ENCODE measurements around the gene RBKS. TPM values are rescaled to one million over a fixed set of nuclear protein-coding genes. Genes with fewer than 3 reads are reported as not detected.

The RBKS gene
- total and polyA plus RNA-seq, 2 of the 13 experiments (the other 11 are each of a cell fraction or from before 2014, with no cell fraction given) = 7.7 to 8.3 TPM

DNA sequence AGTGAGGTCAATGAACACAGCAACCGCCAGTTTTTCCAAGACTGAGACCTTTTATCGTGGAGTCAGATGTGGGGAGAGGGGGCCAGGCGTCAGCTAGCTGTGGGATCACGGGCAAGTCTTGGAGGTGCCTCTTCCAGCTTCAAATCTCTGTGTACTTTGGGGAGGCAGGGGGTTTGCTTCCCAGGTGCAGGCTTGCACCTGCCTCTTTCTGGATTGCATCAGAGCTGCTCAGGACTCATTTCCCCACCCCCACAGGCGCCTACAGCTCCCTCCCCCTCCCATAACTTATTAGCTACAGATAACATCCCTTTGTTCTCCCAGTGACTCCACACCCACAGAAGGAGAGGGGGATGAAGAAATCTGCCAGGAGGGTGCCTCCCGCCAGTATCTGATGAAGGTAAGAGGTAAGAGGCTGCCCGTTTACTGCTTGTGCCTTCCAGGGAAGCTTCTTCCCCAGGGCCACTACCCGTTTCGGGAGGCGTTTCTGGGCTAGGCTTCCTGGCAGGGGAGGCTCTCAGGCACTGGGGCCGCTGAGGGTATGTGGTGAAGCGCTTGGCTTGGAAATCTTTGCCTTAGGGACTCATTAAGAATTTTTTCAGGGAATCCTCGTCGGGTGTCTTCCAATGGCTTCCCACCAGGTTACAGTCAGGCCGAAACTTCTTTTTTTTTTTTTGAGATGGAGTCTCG is 137.5 kb downstream of the RBKS start (continued):
- peak; percentile 69; the same call in 1 of the 2 replicates for TF ChIP-seq SIN3A (IDR thresholded peaks at IDR 0.05; ENCODE audit: borderline replicate concordance, low read depth, low read length)
- TF ChIP-seq FOXK1 (CRISPR knock-in tag; IDR thresholded peaks at IDR 0.05; ENCODE audit: borderline replicate concordance, low read depth) = no peak; the same call in 1 of the 2 replicates
- peak; percentile 47; the same call in 1 of the 2 replicates for TF ChIP-seq ZSCAN29 (CRISPR knock-in tag; conservative IDR thresholded peaks at IDR 0.05)
- no peak for TF ChIP-seq ELF1 (CRISPR knock-in tag; IDR thresholded peaks at IDR 0.05)
- TF ChIP-seq HOXD1 (CRISPR knock-in tag; IDR thresholded peaks at IDR 0.05) = no peak
- no peak for TF ChIP-seq PTBP1 (IDR thresholded peaks at IDR 0.05; ENCODE audit: low read depth, low read length, poor library complexity, severe bottlenecking)
- no peak for TF ChIP-seq ZSCAN21 (CRISPR knock-in tag; IDR thresholded peaks at IDR 0.05; ENCODE audit: borderline replicate concordance)
- TF ChIP-seq REXO4 (CRISPR knock-in tag; IDR thresholded peaks at IDR 0.05; ENCODE audit: borderline replicate concordance) = no peak
- TF ChIP-seq RXRA (CRISPR knock-in tag; IDR thresholded peaks at IDR 0.05) = peak; percentile 69
- no peak for TF ChIP-seq ZNF33B (CRISPR knock-in tag; IDR thresholded peaks at IDR 0.05)
- no peak for TF ChIP-seq ZNF720 (CRISPR knock-in tag; IDR thresholded peaks at IDR 0.05)
- TF ChIP-seq POLR2G (IDR thresholded peaks at IDR 0.05; ENCODE audit: low read depth, low read length) = peak; percentile 90
- TF ChIP-seq ZNF792 (CRISPR knock-in tag; IDR thresholded peaks at IDR 0.05) = no peak
- TF ChIP-seq ZNF234 (CRISPR knock-in tag; conservative IDR thresholded peaks at IDR 0.05) = no peak
- TF ChIP-seq NCOA1 (CRISPR knock-in tag; IDR thresholded peaks at IDR 0.05) = 0 out of 2 replicates have a peak, but pooled peaks have one; percentile 60
- TF ChIP-seq STAT5B (CRISPR knock-in tag; IDR thresholded peaks at IDR 0.05) = no peak
- TF ChIP-seq, protein P1, sequence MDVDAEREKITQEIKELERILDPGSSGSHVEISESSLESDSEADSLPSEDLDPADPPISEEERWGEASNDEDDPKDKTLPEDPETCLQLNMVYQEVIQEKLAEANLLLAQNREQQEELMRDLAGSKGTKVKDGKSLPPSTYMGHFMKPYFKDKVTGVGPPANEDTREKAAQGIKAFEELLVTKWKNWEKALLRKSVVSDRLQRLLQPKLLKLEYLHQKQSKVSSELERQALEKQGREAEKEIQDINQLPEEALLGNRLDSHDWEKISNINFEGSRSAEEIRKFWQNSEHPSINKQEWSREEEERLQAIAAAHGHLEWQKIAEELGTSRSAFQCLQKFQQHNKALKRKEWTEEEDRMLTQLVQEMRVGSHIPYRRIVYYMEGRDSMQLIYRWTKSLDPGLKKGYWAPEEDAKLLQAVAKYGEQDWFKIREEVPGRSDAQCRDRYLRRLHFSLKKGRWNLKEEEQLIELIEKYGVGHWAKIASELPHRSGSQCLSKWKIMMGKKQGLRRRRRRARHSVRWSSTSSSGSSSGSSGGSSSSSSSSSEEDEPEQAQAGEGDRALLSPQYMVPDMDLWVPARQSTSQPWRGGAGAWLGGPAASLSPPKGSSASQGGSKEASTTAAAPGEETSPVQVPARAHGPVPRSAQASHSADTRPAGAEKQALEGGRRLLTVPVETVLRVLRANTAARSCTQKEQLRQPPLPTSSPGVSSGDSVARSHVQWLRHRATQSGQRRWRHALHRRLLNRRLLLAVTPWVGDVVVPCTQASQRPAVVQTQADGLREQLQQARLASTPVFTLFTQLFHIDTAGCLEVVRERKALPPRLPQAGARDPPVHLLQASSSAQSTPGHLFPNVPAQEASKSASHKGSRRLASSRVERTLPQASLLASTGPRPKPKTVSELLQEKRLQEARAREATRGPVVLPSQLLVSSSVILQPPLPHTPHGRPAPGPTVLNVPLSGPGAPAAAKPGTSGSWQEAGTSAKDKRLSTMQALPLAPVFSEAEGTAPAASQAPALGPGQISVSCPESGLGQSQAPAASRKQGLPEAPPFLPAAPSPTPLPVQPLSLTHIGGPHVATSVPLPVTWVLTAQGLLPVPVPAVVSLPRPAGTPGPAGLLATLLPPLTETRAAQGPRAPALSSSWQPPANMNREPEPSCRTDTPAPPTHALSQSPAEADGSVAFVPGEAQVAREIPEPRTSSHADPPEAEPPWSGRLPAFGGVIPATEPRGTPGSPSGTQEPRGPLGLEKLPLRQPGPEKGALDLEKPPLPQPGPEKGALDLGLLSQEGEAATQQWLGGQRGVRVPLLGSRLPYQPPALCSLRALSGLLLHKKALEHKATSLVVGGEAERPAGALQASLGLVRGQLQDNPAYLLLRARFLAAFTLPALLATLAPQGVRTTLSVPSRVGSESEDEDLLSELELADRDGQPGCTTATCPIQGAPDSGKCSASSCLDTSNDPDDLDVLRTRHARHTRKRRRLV (CRISPR knock-in tag; IDR thresholded peaks at IDR 0.05) = no peak
- TF ChIP-seq, protein P2, sequence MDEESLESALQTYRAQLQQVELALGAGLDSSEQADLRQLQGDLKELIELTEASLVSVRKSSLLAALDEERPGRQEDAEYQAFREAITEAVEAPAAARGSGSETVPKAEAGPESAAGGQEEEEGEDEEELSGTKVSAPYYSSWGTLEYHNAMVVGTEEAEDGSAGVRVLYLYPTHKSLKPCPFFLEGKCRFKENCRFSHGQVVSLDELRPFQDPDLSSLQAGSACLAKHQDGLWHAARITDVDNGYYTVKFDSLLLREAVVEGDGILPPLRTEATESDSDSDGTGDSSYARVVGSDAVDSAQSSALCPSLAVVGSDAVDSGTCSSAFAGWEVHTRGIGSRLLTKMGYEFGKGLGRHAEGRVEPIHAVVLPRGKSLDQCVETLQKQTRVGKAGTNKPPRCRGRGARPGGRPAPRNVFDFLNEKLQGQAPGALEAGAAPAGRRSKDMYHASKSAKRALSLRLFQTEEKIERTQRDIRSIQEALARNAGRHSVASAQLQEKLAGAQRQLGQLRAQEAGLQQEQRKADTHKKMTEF (CRISPR knock-in tag; IDR thresholded peaks at IDR 0.05) = 0 out of 2 replicates have a peak, but pooled peaks have one; percentile 43
- TF ChIP-seq SNAPC2 (CRISPR knock-in tag; IDR thresholded peaks at IDR 0.05) = no peak; the same call in 1 of the 2 replicates
- no peak for TF ChIP-seq ZNF329 (CRISPR knock-in tag; IDR thresholded peaks at IDR 0.05; ENCODE audit: low read depth)
- TF ChIP-seq, protein P3, sequence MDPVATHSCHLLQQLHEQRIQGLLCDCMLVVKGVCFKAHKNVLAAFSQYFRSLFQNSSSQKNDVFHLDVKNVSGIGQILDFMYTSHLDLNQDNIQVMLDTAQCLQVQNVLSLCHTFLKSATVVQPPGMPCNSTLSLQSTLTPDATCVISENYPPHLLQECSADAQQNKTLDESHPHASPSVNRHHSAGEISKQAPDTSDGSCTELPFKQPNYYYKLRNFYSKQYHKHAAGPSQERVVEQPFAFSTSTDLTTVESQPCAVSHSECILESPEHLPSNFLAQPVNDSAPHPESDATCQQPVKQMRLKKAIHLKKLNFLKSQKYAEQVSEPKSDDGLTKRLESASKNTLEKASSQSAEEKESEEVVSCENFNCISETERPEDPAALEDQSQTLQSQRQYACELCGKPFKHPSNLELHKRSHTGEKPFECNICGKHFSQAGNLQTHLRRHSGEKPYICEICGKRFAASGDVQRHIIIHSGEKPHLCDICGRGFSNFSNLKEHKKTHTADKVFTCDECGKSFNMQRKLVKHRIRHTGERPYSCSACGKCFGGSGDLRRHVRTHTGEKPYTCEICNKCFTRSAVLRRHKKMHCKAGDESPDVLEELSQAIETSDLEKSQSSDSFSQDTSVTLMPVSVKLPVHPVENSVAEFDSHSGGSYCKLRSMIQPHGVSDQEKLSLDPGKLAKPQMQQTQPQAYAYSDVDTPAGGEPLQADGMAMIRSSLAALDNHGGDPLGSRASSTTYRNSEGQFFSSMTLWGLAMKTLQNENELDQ (CRISPR knock-in tag; IDR thresholded peaks at IDR 0.05; ENCODE audit: borderline replicate concordance) = no peak
- no peak for TF ChIP-seq MLLT10 (CRISPR knock-in tag; IDR thresholded peaks at IDR 0.05)
- no peak for TF ChIP-seq ZNF337 (CRISPR knock-in tag; IDR thresholded peaks at IDR 0.05; ENCODE audit: borderline replicate concordance, low read depth)

Data from HepG2 (cell line).